ENCODE measurements around the gene BIVM.

BIVM gene

GRCh38 chr13:102881819-102882686 is 83.1 kb downstream of the BIVM start:
- no peak for DNase-seq
